Activated CD8-positive, alpha-beta T cell treated with anti-CD3 and anti-CD28 coated beads for 36 hours (primary cell): ENCODE measurements around the gene SERPINA12. TPM values are rescaled to one million over a fixed set of nuclear protein-coding genes. Genes with fewer than 3 reads are reported as not detected.

Source experiments
- ATAC-seq: fragments of 200-7000 bp; cut with Tn5 transposase; one replicate; pipeline ENCODE4 v1.10.0; 2021; ENCODE audit warnings: mild to moderate bottlenecking, moderate library complexity
- CTCF ChIA-PET: fragments of 350-600 bp; sonication (Branson Sonifier 250); formaldehyde crosslinking; loops from one replicate; lab custom pipeline; 2021; ENCODE audit warnings: antibody characterized with exemption; lab: Charles Lee
- POLR2A ChIA-PET: fragments of 350-600 bp; sonication (Branson Sonifier 250); formaldehyde crosslinking; loops from one replicate; lab custom pipeline; 2021; ENCODE audit warnings: antibody characterized with exemption; lab: Charles Lee
- DNase-seq: peaks from one replicate; pipeline ENCODE4 v3.0.0-alpha.2; 2020
- H3K27ac Mint-ChIP-seq: one replicate; pipeline ENCODE4 v1.8.0; 2021; ENCODE audit warnings: mild to moderate bottlenecking, mixed read lengths
- H3K27me3 Mint-ChIP-seq: one replicate; pipeline ENCODE4 v1.8.0; 2021; ENCODE audit warnings: mixed read lengths
- H3K36me3 Mint-ChIP-seq: one replicate; pipeline ENCODE4 v1.8.0; 2021; ENCODE audit warnings: low read depth, mixed read lengths
- H3K4me1 Mint-ChIP-seq: one replicate; pipeline ENCODE4 v1.8.0; 2021; ENCODE audit warnings: low read depth, mixed read lengths
- H3K4me3 Mint-ChIP-seq: one replicate; pipeline ENCODE4 v1.8.0; 2021; ENCODE audit warnings: mild to moderate bottlenecking, moderate library complexity, mixed read lengths
- H3K9me3 Mint-ChIP-seq: one replicate; pipeline ENCODE4 v1.8.0; 2021; ENCODE audit warnings: mixed read lengths
- CTCF ChIP-seq: fragments of 200-600 bp; IDR thresholded peaks from one replicate; pipeline ENCODE4 v1.8.0; 2022; ENCODE audit warnings: antibody characterized with exemption, mild to moderate bottlenecking
- intact Hi-C: fragments of 100-400 bp; cut with micrococcal nuclease; formaldehyde crosslinking; loops from one replicate; pipeline ENCODE4 v1.10.0; 2022
- total RNA-seq, 2 experiments: library from RNA; stranded (reverse); gene quantifications; one replicate each; pipeline ENCODE4 v1.2.3, GENCODE V29; 2021

Gene SERPINA12
- total RNA-seq, 2 experiments from 2014 or later: not detected

GRCh38 chr14:94538070-94538740 lies 28.9 kb upstream of the SERPINA12 start:
- TF ChIP-seq CTCF: no peak
- POLR2A ChIA-PET: no interaction called here
- no peaks in the 10 kb centered on the region for H3K36me3 Mint-ChIP-seq

GRCh38 chr14:94536836-94537235 lies 27.6 kb upstream of the SERPINA12 start:
- Mint-ChIP-seq H3K36me3 (no peaks in the 10 kb centered on the region), H3K4me3 (no peak overlapping the region), H3K27ac (no peak overlapping the region), H3K9me3 (no peaks in the 10 kb centered on the region), H3K4me1 (no peaks in the 10 kb centered on the region), H3K27me3 (peaks cover 5% of the 10 kb centered on the region)
- intact Hi-C loops: no loop called here
- no peak for TF ChIP-seq CTCF
- CTCF ChIA-PET: no interaction called here
- DNase-seq (no peak), ATAC-seq (no peak)
- POLR2A ChIA-PET: no interaction called here

More at GRCh38 chr14:94538070-94538740, 28.9 kb upstream of the SERPINA12 start:
- CTCF ChIA-PET: interaction anchor here (3.1 kb wide), 1 partner anchor 10 kb away, joined by 12 read pairs; no protein-coding TSS in a partner anchor
- Mint-ChIP-seq H3K27ac (no peak overlapping the region), H3K4me1 (no peaks in the 10 kb centered on the region), H3K4me3 (no peak overlapping the region), H3K9me3 (no peaks in the 10 kb centered on the region), H3K27me3 (peaks cover 5% of the 10 kb centered on the region)
- ATAC-seq (no peak), DNase-seq (no peak)
- intact Hi-C loops: no loop called here

GRCh38 chr14:94535506-94535905 lies 26.2 kb upstream of the SERPINA12 start:
- H3K36me3 Mint-ChIP-seq: no peaks in the 10 kb centered on the region
- no peaks in the 10 kb centered on the region for H3K4me1 Mint-ChIP-seq
- CTCF ChIA-PET: no interaction called here
- ATAC-seq: no peak
- H3K27me3 Mint-ChIP-seq: peaks cover 5% of the 10 kb centered on the region
- TF ChIP-seq CTCF: no peak
- POLR2A ChIA-PET: no interaction called here
- no peak for DNase-seq
- intact Hi-C loops: no loop called here
- H3K9me3 Mint-ChIP-seq: no peaks in the 10 kb centered on the region
- H3K4me3 Mint-ChIP-seq: no peak overlapping the region
- H3K27ac Mint-ChIP-seq: no peak overlapping the region

GRCh38 chr14:94532447-94532846 lies 23.2 kb upstream of the SERPINA12 start:
- POLR2A ChIA-PET: no interaction called here
- Mint-ChIP-seq H3K36me3 (no peaks in the 10 kb centered on the region), H3K9me3 (no peaks in the 10 kb centered on the region), H3K4me1 (no peaks in the 10 kb centered on the region), H3K27ac (no peak overlapping the region), H3K27me3 (peaks cover 6% of the 10 kb centered on the region), H3K4me3 (no peak overlapping the region)
- ATAC-seq (no peak), DNase-seq (no peak)
- TF ChIP-seq CTCF: no peak
- intact Hi-C loops: no loop called here
- CTCF ChIA-PET: no interaction called here

GRCh38 chr14:94531187-94531586 lies 21.9 kb upstream of the SERPINA12 start:
- Mint-ChIP-seq H3K27ac (no peak overlapping the region), H3K36me3 (no peaks in the 10 kb centered on the region), H3K27me3 (peaks cover 6% of the 10 kb centered on the region), H3K4me1 (no peaks in the 10 kb centered on the region), H3K4me3 (no peak overlapping the region), H3K9me3 (no peaks in the 10 kb centered on the region)
- DNase-seq (no peak), ATAC-seq (no peak)
- CTCF ChIA-PET: interaction anchor here (1.3 kb wide), 1 partner anchor 45 kb away, joined by 3 read pairs; no protein-coding TSS in a partner anchor
- POLR2A ChIA-PET: no interaction called here
- intact Hi-C loops: no loop called here
- no peak for TF ChIP-seq CTCF
